Esophagus (tissue), 2 donors: ENCODE measurements around the gene IMPG1. TPM values are rescaled to one million over a fixed set of nuclear protein-coding genes. Genes with fewer than 3 reads are reported as not detected.

Source experiments
- H3K27ac ChIP-seq, 2 donors: one replicate each; pipeline ENCODE4 v1.5.1; 2013; ENCODE audit warnings: low read depth in 2 of 2, mild to moderate bottlenecking in 2 of 2, inconsistent platforms in 1 of 2, low read length in 1 of 2, moderate library complexity in 1 of 2
- H3K27me3 ChIP-seq, 2 donors: one replicate each; pipeline ENCODE4 v1.6.1; 2013; ENCODE audit warnings: low read length in 2 of 2, control low read depth in 1 of 2, mild to moderate bottlenecking in 1 of 2; ENCODE audit not compliant: insufficient read depth in 2 of 2, control insufficient read depth in 1 of 2
- H3K36me3 ChIP-seq, 2 donors: one replicate each; pipeline ENCODE4 v1.6.1; 2013; ENCODE audit warnings: low read length in 1 of 2; ENCODE audit not compliant: control insufficient read depth in 2 of 2, insufficient read depth in 2 of 2
- H3K4me1 ChIP-seq, 2 donors: one replicate each; pipeline ENCODE4 v1.6.1; 2013; ENCODE audit warnings: low read length in 1 of 2; ENCODE audit not compliant: control insufficient read depth in 2 of 2, insufficient read depth in 2 of 2
- H3K4me3 ChIP-seq, 2 donors: one replicate each; pipeline ENCODE4 v1.5.1; 2013; ENCODE audit warnings: low read length in 2 of 2, mild to moderate bottlenecking in 2 of 2, low read depth in 1 of 2, moderate library complexity in 1 of 2
- H3K9me3 ChIP-seq, 2 donors: one replicate each; pipeline ENCODE4 v1.6.1; 2013; ENCODE audit warnings: mild to moderate bottlenecking in 2 of 2, low read depth in 1 of 2, low read length in 1 of 2, moderate library complexity in 1 of 2; ENCODE audit not compliant: control insufficient read depth in 2 of 2, insufficient read depth in 1 of 2
- WGBS, 2 donors: extraction: QIAGEN DNeasy Blood & Tissue Kit; methylation state at CpG; one replicate each; pipeline ENCODE4 v1.1.7; 2013; 5-methylcytosine and 5-hydroxymethylcytosine counted together
- polyA plus RNA-seq, 2 donors: library from polyadenylated mRNA; stranded (reverse); fragments of 200-250 nt; gene quantifications; one replicate each; pipeline ENCODE4 v1.2.3, GENCODE V29; 2013
- donor health status: healthy with polysubstance abuse.
- donor health status: Bipolar disorder and iron deficiency.

Gene IMPG1
- polyA plus RNA-seq, 2 donors = 0.02 to 0.04 TPM

- H3K36me3 ChIP-seq = no peaks in the 10 kb centered on the region
- no peak overlapping the region for H3K4me3 ChIP-seq
- no peaks in the 10 kb centered on the region for H3K27me3 ChIP-seq
- WGBS, 2 donors = 86 to 93% methylated on average over 1 of the region's 1 CpG
- no peaks in the 10 kb centered on the region for H3K4me1 ChIP-seq
- no peaks in the 10 kb centered on the region for H3K9me3 ChIP-seq
- no peak overlapping the region for H3K27ac ChIP-seq
Observed at GRCh38 chr6:75963569-75963968, 108.9 kb downstream of the IMPG1 start.

DNA sequence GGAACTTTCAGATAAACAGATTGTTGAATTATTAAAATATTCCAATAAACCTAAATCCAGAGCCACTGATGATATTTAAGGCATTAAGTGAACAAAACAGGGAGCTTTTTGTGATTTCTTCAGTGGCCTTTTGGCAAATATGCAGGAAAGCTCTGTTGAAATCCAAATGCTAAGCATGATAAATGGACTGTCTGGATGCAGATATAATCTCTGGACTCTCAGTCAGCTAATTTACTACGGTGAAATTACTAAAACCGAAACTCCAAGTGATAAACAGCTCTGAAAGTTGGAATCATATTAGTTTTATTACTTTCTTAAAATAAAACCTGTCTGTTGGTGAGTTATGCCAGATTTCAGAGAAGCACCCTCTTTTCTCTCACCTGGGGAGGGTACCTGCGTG lies 120.3 kb downstream of the IMPG1 start:
- Histone ChIP-seq H3K36me3 (no peaks in the 10 kb centered on the region), H3K4me1 (no peaks in the 10 kb centered on the region), H3K27me3 (peaks cover 0 to 3% of the 10 kb centered on the region in 2 donors), H3K4me3 (no peak overlapping the region), H3K9me3 (no peaks in the 10 kb centered on the region), H3K27ac (no peak overlapping the region)
- WGBS, 2 donors = 35 to 44% methylated on average over 3 of the region's 3 CpGs

DNA sequence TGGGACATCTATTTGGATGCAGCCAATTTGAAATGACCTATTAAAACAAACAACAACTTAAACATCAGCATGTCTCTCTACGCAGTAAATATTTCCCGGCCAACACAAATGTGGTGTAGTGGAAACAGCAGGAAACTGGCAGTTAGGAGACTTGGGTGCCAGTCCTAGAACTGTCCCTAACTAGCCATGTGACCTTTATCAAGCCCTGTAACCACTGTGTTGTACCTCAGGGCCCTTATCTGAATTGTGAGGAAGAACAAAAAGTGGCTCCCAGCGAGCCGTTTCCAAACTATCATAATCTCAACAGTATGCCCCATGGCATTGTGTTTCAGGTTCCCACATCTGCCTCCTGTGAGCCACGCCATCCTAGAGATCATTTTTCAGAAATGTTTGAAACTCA lies 124.5 kb downstream of the IMPG1 start:
- no peak overlapping the region for H3K27ac ChIP-seq
- no peaks in the 10 kb centered on the region for H3K4me1 ChIP-seq
- 76 to 81% methylated on average over 5 of the region's 5 CpGs for WGBS, 2 donors
- no peak overlapping the region for H3K4me3 ChIP-seq
- H3K27me3 ChIP-seq = peaks cover 0 to 3% of the 10 kb centered on the region in 2 donors
- no peaks in the 10 kb centered on the region for H3K9me3 ChIP-seq
- H3K36me3 ChIP-seq = no peaks in the 10 kb centered on the region

DNA sequence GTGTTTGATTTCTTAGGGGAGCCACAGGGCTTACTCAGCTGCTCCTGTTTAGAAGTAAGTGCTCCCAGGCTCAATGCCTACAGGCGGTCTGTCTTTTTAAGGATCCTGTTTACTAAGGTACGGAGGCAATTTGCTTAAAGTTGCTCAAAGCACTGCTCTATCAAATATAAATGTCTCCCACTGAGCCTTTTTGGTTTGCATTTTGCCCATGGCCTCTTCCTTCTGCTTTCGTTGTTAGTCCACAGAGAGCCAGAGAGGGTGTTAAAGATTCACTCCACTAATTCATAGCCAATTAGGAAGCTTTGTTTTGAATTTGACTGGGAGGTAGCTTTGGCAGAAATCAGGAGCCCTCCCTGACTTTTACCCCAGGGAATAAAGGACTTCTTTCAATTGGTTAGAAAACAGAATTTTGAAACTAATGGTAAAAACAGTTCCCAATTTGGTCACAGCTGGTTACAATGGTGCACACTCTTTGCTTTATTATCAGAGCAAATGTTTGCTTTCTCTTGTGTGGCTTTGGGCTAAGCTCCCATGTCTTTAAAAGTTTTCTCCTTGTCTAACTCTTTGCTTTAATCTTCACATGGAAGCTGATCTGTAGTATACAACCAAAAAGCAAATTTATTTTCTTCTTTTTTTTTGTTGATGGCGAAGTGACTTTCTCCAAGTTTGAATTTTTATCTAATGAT lies 126.2 kb downstream of the IMPG1 start:
- no peaks in the 10 kb centered on the region for H3K9me3 ChIP-seq
- H3K4me3 ChIP-seq = no peak overlapping the region
- H3K4me1 ChIP-seq = no peaks in the 10 kb centered on the region
- H3K27me3 ChIP-seq = peaks cover 0 to 3% of the 10 kb centered on the region in 2 donors
- no peaks in the 10 kb centered on the region for H3K36me3 ChIP-seq
- no peak overlapping the region for H3K27ac ChIP-seq
- WGBS, 2 donors = 37% methylated on average over 4 of the region's 4 CpGs

DNA sequence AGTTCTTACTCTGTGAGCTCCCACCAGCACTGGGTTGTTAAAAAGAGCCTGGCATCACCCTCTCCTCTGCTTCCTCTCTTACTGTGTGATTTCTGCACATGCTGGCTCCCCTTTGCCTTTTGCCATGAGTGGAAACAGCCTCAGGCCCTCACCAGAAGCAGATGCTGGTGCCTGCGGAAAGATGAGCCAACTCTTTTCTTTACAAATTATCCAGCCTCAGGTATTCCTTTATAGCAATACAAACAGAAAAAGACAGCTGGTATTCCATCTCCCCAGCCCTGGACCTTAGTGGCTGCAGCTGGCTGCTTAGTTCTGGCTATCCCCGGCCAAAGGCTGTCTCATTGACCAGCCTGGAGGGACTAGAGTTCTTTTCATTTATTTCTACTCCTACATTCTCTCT lies 129.1 kb downstream of the IMPG1 start:
- no peak overlapping the region for H3K4me3 ChIP-seq
- H3K9me3 ChIP-seq = no peaks in the 10 kb centered on the region
- WGBS, 2 donors = 71 to 89% methylated on average over 2 of the region's 2 CpGs
- no peaks in the 10 kb centered on the region for H3K4me1 ChIP-seq
- no peaks in the 10 kb centered on the region for H3K36me3 ChIP-seq
- H3K27me3 ChIP-seq = peaks cover 0 to 3% of the 10 kb centered on the region in 2 donors
- no peak overlapping the region for H3K27ac ChIP-seq

- Histone ChIP-seq H3K4me1 (no peaks in the 10 kb centered on the region), H3K27ac (no peak overlapping the region), H3K27me3 (no peaks in the 10 kb centered on the region), H3K4me3 (no peak overlapping the region), H3K36me3 (no peaks in the 10 kb centered on the region), H3K9me3 (no peaks in the 10 kb centered on the region)
- 16 to 24% methylated on average over 1 of the region's 1 CpG for WGBS, 2 donors
Observed at GRCh38 chr6:75941509-75941908, 131.0 kb downstream of the IMPG1 start.

- no peaks in the 10 kb centered on the region for H3K4me1 ChIP-seq
- H3K27ac ChIP-seq = no peak overlapping the region
- H3K9me3 ChIP-seq = no peaks in the 10 kb centered on the region
- 50 to 56% methylated on average over 4 of the region's 4 CpGs for WGBS, 2 donors
- H3K36me3 ChIP-seq = no peaks in the 10 kb centered on the region
- no peaks in the 10 kb centered on the region for H3K27me3 ChIP-seq
- no peak overlapping the region for H3K4me3 ChIP-seq
Observed at GRCh38 chr6:75940564-75940963, 131.9 kb downstream of the IMPG1 start.

DNA sequence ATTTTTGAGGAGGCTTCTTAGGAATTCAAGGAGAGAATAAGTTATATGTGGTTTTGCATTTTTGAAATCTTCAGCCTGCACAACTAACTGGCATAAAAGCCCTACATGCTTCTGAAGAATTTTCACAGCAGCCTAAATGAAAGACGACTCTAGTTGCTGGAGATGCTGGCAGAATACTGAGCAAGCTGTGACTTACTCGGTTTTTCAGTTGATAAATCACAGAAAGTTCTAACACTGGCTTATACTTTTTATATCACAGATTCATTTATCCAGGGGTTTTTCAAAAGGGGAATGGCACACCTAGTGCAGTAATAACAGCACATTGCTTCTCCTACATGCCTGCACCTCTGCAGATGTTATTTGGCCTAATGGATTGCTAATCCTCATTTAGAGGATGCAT lies 134.6 kb downstream of the IMPG1 start:
- Histone ChIP-seq H3K36me3 (no peaks in the 10 kb centered on the region), H3K27me3 (no peaks in the 10 kb centered on the region), H3K4me1 (peaks cover 0 to 3% of the 10 kb centered on the region in 2 donors), H3K4me3 (no peak overlapping the region), H3K27ac (no peak overlapping the region), H3K9me3 (no peaks in the 10 kb centered on the region)
- WGBS, 2 donors = 63 to 68% methylated on average over 2 of the region's 2 CpGs

- H3K4me1 ChIP-seq = peaks cover 0 to 3% of the 10 kb centered on the region in 2 donors
- no peaks in the 10 kb centered on the region for H3K9me3 ChIP-seq
- H3K36me3 ChIP-seq = no peaks in the 10 kb centered on the region
- no peak overlapping the region for H3K27ac ChIP-seq
- no peaks in the 10 kb centered on the region for H3K27me3 ChIP-seq
- H3K4me3 ChIP-seq = no peak overlapping the region
- 55 to 59% methylated on average over 3 of the region's 3 CpGs for WGBS, 2 donors
Observed at GRCh38 chr6:75936682-75937081, 135.8 kb downstream of the IMPG1 start.

- WGBS, 2 donors = 24 to 38% methylated on average over 12 of the region's 12 CpGs
- H3K27ac ChIP-seq = no peak overlapping the region
- H3K36me3 ChIP-seq = no peaks in the 10 kb centered on the region
- H3K9me3 ChIP-seq = no peaks in the 10 kb centered on the region
- peaks cover 0 to 3% of the 10 kb centered on the region in 2 donors for H3K4me1 ChIP-seq
- H3K27me3 ChIP-seq = no peaks in the 10 kb centered on the region
- peak overlapping the region in 1 of 2 donors; percentile 32 for H3K4me3 ChIP-seq
Observed at GRCh38 chr6:75935473-75935793, 137.0 kb downstream of the IMPG1 start.
